Cerebellar nuclear complex (tissue), 1 donor: ENCODE data around the gene NUMB.
A peak's percentile ranks its signal among the peaks of the same experiment; 100 is the strongest.

Source experiments
- DNase-seq, 2 experiments: peaks; one replicate each; lab custom pipeline; 2025; lab: John Stamatoyannopoulos, UW

NUMB gene

GRCh38 chr14:73289729-73290128 is 168.6 kb downstream of the NUMB start:
- DNase-seq: no peak

GRCh38 chr14:73289308-73289707 is 169.0 kb downstream of the NUMB start:
- no peak for DNase-seq

GRCh38 chr14:73287071-73287470 is 171.3 kb downstream of the NUMB start:
- no peak for DNase-seq

GRCh38 chr14:73286598-73286997 is 171.7 kb downstream of the NUMB start:
- DNase-seq: no peak

GRCh38 chr14:73285979-73286378 is 172.4 kb downstream of the NUMB start:
- DNase-seq: no peak

- DNase-seq: peak in 1 of 2 experiments; percentile 47
These were observed 174.6 kb downstream of the NUMB start for GRCh38 chr14:73283608-73284379.

GRCh38 chr14:73280903-73281302 is 177.4 kb downstream of the NUMB start:
- DNase-seq: no peak

GRCh38 chr14:73277376-73277775 is 181.0 kb downstream of the NUMB start:
- no peak for DNase-seq

- no peak for DNase-seq
These were observed 181.5 kb downstream of the NUMB start for GRCh38 chr14:73276836-73277235.

- no peak for DNase-seq
These were observed 184.5 kb downstream of the NUMB start for GRCh38 chr14:73273799-73274198.

GRCh38 chr14:73272393-73272792 is 186.0 kb downstream of the NUMB start:
- DNase-seq: no peak

- no peak for DNase-seq
These were observed 188.4 kb downstream of the NUMB start for GRCh38 chr14:73269729-73270531.

- no peak for DNase-seq
These were observed 190.9 kb downstream of the NUMB start for GRCh38 chr14:73267474-73267873.

- DNase-seq: no peak
These were observed 192.0 kb downstream of the NUMB start for GRCh38 chr14:73266317-73266716.

- DNase-seq: no peak
These were observed 192.7 kb downstream of the NUMB start for GRCh38 chr14:73265721-73266046.

- no peak for DNase-seq
These were observed 193.2 kb downstream of the NUMB start for GRCh38 chr14:73264885-73265720.

- no peak for DNase-seq
These were observed 194.1 kb downstream of the NUMB start for GRCh38 chr14:73264080-73264884.

GRCh38 chr14:73263606-73264005 is 194.7 kb downstream of the NUMB start:
- DNase-seq: no peak

GRCh38 chr14:73262427-73263183 is 195.7 kb downstream of the NUMB start:
- no peak for DNase-seq

- DNase-seq: no peak
These were observed 196.6 kb downstream of the NUMB start for GRCh38 chr14:73261520-73262426.
